Neural progenitor cell (in vitro differentiated cells): ENCODE measurements around the gene NEURL1B. TPM values are rescaled to one million over a fixed set of nuclear protein-coding genes. Genes with fewer than 3 reads are reported as not detected.

ENCODE experiments used
- DNase-seq: peaks from one replicate; pipeline ENCODE4 v3.0.0-alpha.2; 2016; ENCODE audit warnings: low spot score
- H2AFZ ChIP-seq: fragments of 200-600 bp; sonication (generic); replicated peaks from 2 replicates; pipeline ENCODE4 v1.6.1; 2016; ENCODE audit warnings: antibody characterized with exemption
- H3F3A ChIP-seq: fragments of 200-600 bp; sonication (generic); 2 replicates; pipeline ENCODE4 v1.6.1; 2016; ENCODE audit warnings: antibody characterized with exemption, low read depth
- H3K27ac ChIP-seq: fragments of 200-600 bp; sonication (generic); 2 replicates; pipeline ENCODE4 v1.5.1; 2016; ENCODE audit warnings: mild to moderate bottlenecking
- H3K27me3 ChIP-seq: fragments of 200-600 bp; sonication (generic); 2 replicates; pipeline ENCODE4 v1.6.1; 2016; ENCODE audit warnings: mild to moderate bottlenecking, moderate library complexity
- H3K36me3 ChIP-seq: fragments of 200-600 bp; sonication (generic); 2 replicates; pipeline ENCODE4 v1.5.1; 2016
- H3K4me1 ChIP-seq: fragments of 200-600 bp; sonication (generic); 2 replicates; pipeline ENCODE4 v1.6.1; 2016; ENCODE audit warnings: mixed run types
- H3K4me2 ChIP-seq: fragments of 200-600 bp; sonication (generic); 2 replicates; pipeline ENCODE4 v1.6.1; 2016
- H3K4me3 ChIP-seq: fragments of 200-600 bp; sonication (generic); 2 replicates; pipeline ENCODE4 v1.5.1; 2016
- H3K79me2 ChIP-seq: fragments of 200-600 bp; sonication (generic); 2 replicates; pipeline ENCODE4 v1.6.1; 2016; ENCODE audit warnings: low read depth
- H3K9ac ChIP-seq: fragments of 200-600 bp; sonication (generic); 2 replicates; pipeline ENCODE4 v1.6.1; 2016
- H3K9me3 ChIP-seq: fragments of 200-600 bp; sonication (generic); 2 replicates; pipeline ENCODE4 v1.5.1; 2016; ENCODE audit warnings: low read depth
- H4K20me1 ChIP-seq: fragments of 200-600 bp; sonication (generic); 2 replicates; pipeline ENCODE4 v1.6.1; 2016; ENCODE audit warnings: low read depth
- H3K27ac Mint-ChIP-seq: 3 replicates; pipeline ENCODE4 v1.8.0; 2021; ENCODE audit warnings: mixed read lengths
- H3K27me3 Mint-ChIP-seq: 2 replicates; pipeline ENCODE4 v1.8.0; 2022; ENCODE audit warnings: low read depth, mild to moderate bottlenecking, inconsistent platforms, moderate library complexity, mixed read lengths; ENCODE audit not compliant: insufficient read depth
- H3K36me3 Mint-ChIP-seq: 3 replicates; pipeline ENCODE4 v1.8.0; 2021; ENCODE audit warnings: mixed read lengths
- H3K4me1 Mint-ChIP-seq: 3 replicates; pipeline ENCODE4 v1.8.0; 2021; ENCODE audit warnings: mixed read lengths
- H3K4me3 Mint-ChIP-seq: 3 replicates; pipeline ENCODE4 v1.8.0; 2021; ENCODE audit warnings: mild to moderate bottlenecking, moderate library complexity, mixed read lengths
- H3K9me3 Mint-ChIP-seq: 3 replicates; pipeline ENCODE4 v1.8.0; 2020; ENCODE audit warnings: mixed read lengths
- EZH2 ChIP-seq: fragments of 200-600 bp; sonication (generic); IDR thresholded peaks from 2 replicates; pipeline ENCODE4 v1.6.1; 2017; ENCODE audit warnings: antibody characterized with exemption, mild to moderate bottlenecking, moderate library complexity
- EZH2phosphoT487 ChIP-seq: fragments of 200-600 bp; sonication (generic); IDR thresholded peaks from 2 replicates; pipeline ENCODE4 v1.6.1; 2017; ENCODE audit warnings: antibody characterized with exemption
- total RNA-seq: library from RNA; depleted of rRNA; stranded (reverse); fragments of >200 nt; gene quantifications from 2 replicates; pipeline ENCODE4 v1.2.3, GENCODE V29; 2015; ENCODE audit warnings: low replicate concordance
- TF ChIP-seq, protein P1 (sequence below): fragments of 200-600 bp; sonication (generic); IDR thresholded peaks from 2 replicates; pipeline ENCODE4 v1.5.1; 2017; ENCODE audit warnings: antibody characterized with exemption, mild to moderate bottlenecking

The NEURL1B gene
- total RNA-seq, 1 donor from 2014 or later: 12.1 TPM

DNA sequence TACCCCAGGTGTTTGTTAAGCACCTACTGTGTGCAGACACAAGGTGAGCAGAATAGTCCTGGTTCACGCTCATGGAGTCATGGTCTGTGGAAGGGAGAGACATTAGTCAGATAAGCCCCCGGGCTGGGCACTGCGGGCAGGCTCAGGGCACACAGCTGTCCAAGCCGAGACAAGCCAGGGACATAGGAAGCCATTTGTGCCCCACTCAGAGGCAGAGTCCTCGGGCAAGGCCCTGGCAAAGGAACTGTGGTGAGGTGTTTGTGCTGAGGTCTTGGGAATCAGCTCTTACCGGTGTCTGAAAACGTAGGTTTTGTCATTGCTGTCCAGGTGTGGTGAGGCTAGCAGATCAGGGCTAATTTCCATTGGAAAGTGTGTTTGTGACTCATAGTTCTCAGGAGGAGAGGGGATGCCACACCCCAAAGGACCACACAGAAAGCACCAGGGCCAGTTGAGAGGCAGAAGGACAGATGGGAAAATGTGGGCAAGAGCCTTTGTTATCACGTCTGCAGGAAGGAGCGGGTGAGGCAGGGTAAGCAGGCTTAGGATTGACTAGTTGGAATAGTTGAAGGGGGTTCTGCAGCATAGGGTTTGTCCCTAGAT, 46.1 kb upstream of the NEURL1B start:
- no peak for DNase-seq
- Mint-ChIP-seq H3K27me3 (peaks cover 14% of the 10 kb centered on the region), H3K36me3 (no peaks in the 10 kb centered on the region), H3K9me3 (no peaks in the 10 kb centered on the region), H3K4me1 (peaks cover 17% of the 10 kb centered on the region), H3K27ac (peak overlapping the region; percentile 34), H3K4me3 (no peak overlapping the region)
- no peak overlapping the region for H3K4me2 ChIP-seq
- H3K27ac ChIP-seq: no peak overlapping the region
- no peaks in the 10 kb centered on the region for H4K20me1 ChIP-seq
- H3K4me1 ChIP-seq: peaks cover 6% of the 10 kb centered on the region
- H3K4me3 ChIP-seq: no peak overlapping the region
- no peak overlapping the region for H2AFZ ChIP-seq
- H3K27me3 ChIP-seq: no peaks in the 10 kb centered on the region
- TF ChIP-seq EZH2phosphoT487 (no peak), EZH2 (no peak)
- TF ChIP-seq, protein P1, sequence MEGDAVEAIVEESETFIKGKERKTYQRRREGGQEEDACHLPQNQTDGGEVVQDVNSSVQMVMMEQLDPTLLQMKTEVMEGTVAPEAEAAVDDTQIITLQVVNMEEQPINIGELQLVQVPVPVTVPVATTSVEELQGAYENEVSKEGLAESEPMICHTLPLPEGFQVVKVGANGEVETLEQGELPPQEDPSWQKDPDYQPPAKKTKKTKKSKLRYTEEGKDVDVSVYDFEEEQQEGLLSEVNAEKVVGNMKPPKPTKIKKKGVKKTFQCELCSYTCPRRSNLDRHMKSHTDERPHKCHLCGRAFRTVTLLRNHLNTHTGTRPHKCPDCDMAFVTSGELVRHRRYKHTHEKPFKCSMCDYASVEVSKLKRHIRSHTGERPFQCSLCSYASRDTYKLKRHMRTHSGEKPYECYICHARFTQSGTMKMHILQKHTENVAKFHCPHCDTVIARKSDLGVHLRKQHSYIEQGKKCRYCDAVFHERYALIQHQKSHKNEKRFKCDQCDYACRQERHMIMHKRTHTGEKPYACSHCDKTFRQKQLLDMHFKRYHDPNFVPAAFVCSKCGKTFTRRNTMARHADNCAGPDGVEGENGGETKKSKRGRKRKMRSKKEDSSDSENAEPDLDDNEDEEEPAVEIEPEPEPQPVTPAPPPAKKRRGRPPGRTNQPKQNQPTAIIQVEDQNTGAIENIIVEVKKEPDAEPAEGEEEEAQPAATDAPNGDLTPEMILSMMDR: no peak
- no peaks in the 10 kb centered on the region for H3K36me3 ChIP-seq
- H3K9me3 ChIP-seq: no peaks in the 10 kb centered on the region
- no peak overlapping the region for H3K9ac ChIP-seq
- no peaks in the 10 kb centered on the region for H3K79me2 ChIP-seq
- H3F3A ChIP-seq: no peaks in the 10 kb centered on the region

DNA sequence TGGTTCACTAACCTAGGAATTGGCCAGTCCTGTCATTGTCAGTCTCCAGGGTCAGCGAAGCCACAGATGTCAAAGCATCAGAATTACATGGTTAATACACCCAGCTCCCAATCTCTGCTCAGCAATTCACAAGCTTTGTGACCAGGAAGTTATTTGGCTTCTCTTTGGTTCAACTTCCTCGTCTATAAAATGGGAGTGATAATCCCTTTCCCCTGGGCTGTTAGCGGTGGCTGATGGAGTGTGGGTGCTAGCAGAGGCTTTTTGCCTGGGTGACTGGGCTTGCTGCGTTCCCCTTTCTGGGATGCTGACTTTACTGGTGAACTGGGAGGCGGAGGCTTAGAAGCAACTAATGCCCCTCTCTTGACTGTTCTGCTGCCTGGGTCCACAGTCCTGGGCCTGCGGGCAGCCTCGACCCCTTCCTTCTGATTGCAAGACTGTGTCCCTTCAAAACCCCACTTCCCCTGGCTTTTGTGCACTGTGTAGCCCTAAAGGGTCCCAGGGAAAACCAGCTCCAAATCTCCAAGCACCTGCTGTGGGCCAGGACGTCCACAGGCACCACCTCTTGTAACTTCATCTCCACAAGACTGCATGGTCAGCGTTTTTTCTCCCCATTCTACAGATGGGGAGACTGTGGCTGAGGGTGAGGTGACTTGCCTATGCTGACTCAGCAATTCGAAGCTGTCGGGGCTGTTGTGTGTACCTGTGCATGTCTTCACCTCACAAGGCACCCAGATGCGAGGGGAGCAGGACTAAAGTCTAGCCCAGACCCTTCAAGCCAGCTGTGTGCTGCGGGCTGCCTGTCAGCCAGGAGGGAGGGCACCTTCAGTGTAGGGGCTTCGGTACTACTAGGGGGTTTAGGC, 45.2 kb upstream of the NEURL1B start:
- TF ChIP-seq, protein P1: no peak
- no peaks in the 10 kb centered on the region for H3K9me3 ChIP-seq
- Mint-ChIP-seq H3K4me3 (no peak overlapping the region), H3K36me3 (no peaks in the 10 kb centered on the region), H3K9me3 (no peaks in the 10 kb centered on the region), H3K27me3 (peaks cover 14% of the 10 kb centered on the region), H3K27ac (peak overlapping the region; percentile 34), H3K4me1 (peaks cover 20% of the 10 kb centered on the region)
- H3K4me3 ChIP-seq: no peak overlapping the region
- no peaks in the 10 kb centered on the region for H4K20me1 ChIP-seq
- H2AFZ ChIP-seq: no peak overlapping the region
- no peaks in the 10 kb centered on the region for H3K79me2 ChIP-seq
- H3F3A ChIP-seq: no peaks in the 10 kb centered on the region
- H3K27ac ChIP-seq: no peak overlapping the region
- H3K9ac ChIP-seq: no peak overlapping the region
- no peaks in the 10 kb centered on the region for H3K36me3 ChIP-seq
- no peaks in the 10 kb centered on the region for H3K27me3 ChIP-seq
- DNase-seq: no peak
- peaks cover 6% of the 10 kb centered on the region for H3K4me1 ChIP-seq
- H3K4me2 ChIP-seq: no peak overlapping the region

- no peaks in the 10 kb centered on the region for H4K20me1 ChIP-seq
- no peaks in the 10 kb centered on the region for H3K79me2 ChIP-seq
- Mint-ChIP-seq H3K4me3 (peak overlapping the region; percentile 6), H3K27ac (peak overlapping the region; percentile 12), H3K27me3 (peaks cover 16% of the 10 kb centered on the region), H3K36me3 (no peaks in the 10 kb centered on the region), H3K9me3 (no peaks in the 10 kb centered on the region), H3K4me1 (peaks cover 23% of the 10 kb centered on the region)
- no peaks in the 10 kb centered on the region for H3K36me3 ChIP-seq
- no peak overlapping the region for H3K9ac ChIP-seq
- TF ChIP-seq EZH2phosphoT487: no peak
- no peak for TF ChIP-seq EZH2
- TF ChIP-seq, protein P1: no peak
- no peak overlapping the region for H2AFZ ChIP-seq
- H3F3A ChIP-seq: no peaks in the 10 kb centered on the region
- no peaks in the 10 kb centered on the region for H3K27me3 ChIP-seq
- H3K27ac ChIP-seq: no peak overlapping the region
- peaks cover 6% of the 10 kb centered on the region for H3K4me1 ChIP-seq
- H3K4me3 ChIP-seq: no peak overlapping the region
- H3K4me2 ChIP-seq: no peak overlapping the region
- H3K9me3 ChIP-seq: no peaks in the 10 kb centered on the region
- no peak for DNase-seq
These were observed 44.3 kb upstream of the NEURL1B start for GRCh38 chr5:172596638-172597231.
